WERI-Rb-1 (cell line): ENCODE measurements around the gene ANKRD12.

Experiments
- DNase-seq: peaks from one replicate; pipeline ENCODE4 v3.0.0-alpha.2; 2020
- H3K27ac ChIP-seq: fragments of 250-450 bp; sonication (Bioruptor Pico); 2 replicates; pipeline ENCODE4 v1.5.1; 2020; ENCODE audit warnings: mild to moderate bottlenecking, moderate library complexity
- H3K27me3 ChIP-seq: fragments of 250-450 bp; sonication (Bioruptor Pico); 2 replicates; pipeline ENCODE4 v1.5.1; 2021; ENCODE audit warnings: mild to moderate bottlenecking, low read depth, moderate library complexity; ENCODE audit not compliant: insufficient read depth, severe bottlenecking
- H3K36me3 ChIP-seq: fragments of 250-450 bp; sonication (Bioruptor Pico); 2 replicates; pipeline ENCODE4 v1.5.1; 2020; ENCODE audit warnings: mild to moderate bottlenecking, moderate library complexity
- H3K4me3 ChIP-seq: 2 replicates; pipeline ENCODE4 v1.5.1; 2011; ENCODE audit warnings: low read depth, mild to moderate bottlenecking, control low read depth, low read length
- H3K9me3 ChIP-seq: fragments of 250-450 bp; sonication (Bioruptor Pico); 2 replicates; pipeline ENCODE4 v1.5.1; 2021; ENCODE audit warnings: mild to moderate bottlenecking, moderate library complexity; ENCODE audit not compliant: severe bottlenecking
- CTCF ChIP-seq: IDR thresholded peaks from 2 replicates; pipeline ENCODE4 v1.5.1; 2011; ENCODE audit warnings: low read depth, mild to moderate bottlenecking, control low read depth, inconsistent platforms, low read length

ANKRD12 gene

GRCh38 chr18:9178557-9178956 lies 42.0 kb downstream of the ANKRD12 start:
- no peaks in the 10 kb centered on the region for H3K27me3 ChIP-seq

GRCh38 chr18:9181275-9181674 lies 44.7 kb downstream of the ANKRD12 start:
- DNase-seq: no peak
- peaks cover 15% of the 10 kb centered on the region for H3K36me3 ChIP-seq
- no peak overlapping the region for H3K27ac ChIP-seq
- no peaks in the 10 kb centered on the region for H3K27me3 ChIP-seq
- TF ChIP-seq CTCF: no peak
- H3K9me3 ChIP-seq: no peaks in the 10 kb centered on the region
- no peak overlapping the region for H3K4me3 ChIP-seq

More at GRCh38 chr18:9178557-9178956, 42.0 kb downstream of the ANKRD12 start:
- no peak for TF ChIP-seq CTCF
- no peak for DNase-seq
- Histone ChIP-seq H3K9me3 (no peaks in the 10 kb centered on the region), H3K27ac (no peak overlapping the region), H3K4me3 (no peak overlapping the region), H3K36me3 (peaks cover 15% of the 10 kb centered on the region)

DNA sequence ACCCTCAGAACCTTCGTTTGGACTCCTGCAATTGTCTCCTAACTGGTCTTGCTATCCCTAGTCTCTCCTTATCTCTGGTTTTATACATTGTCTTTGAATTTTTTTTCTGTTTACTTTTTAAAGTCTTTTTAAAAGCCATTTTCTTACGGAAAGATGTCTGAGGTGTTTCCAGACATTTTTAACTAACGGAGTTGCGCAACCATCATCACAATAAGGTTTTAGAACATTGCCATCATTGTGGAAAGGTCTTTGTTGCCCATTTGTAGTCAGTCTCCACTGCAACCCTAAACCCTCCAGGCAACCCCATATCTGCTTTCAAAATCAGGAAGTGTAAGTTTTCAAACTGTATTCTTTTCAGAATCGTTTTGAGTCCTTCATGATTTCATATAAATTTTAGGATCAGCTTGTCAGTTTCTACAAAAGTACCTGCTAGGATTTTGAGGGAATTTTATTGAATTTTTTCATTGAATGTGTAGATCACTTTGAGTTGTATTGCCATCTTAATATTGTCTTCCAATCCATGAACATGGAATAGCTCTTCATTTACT lies 46.3 kb downstream of the ANKRD12 start:
- DNase-seq: no peak
- Histone ChIP-seq H3K36me3 (peaks cover 12% of the 10 kb centered on the region), H3K4me3 (no peak overlapping the region), H3K9me3 (no peaks in the 10 kb centered on the region), H3K27ac (no peak overlapping the region), H3K27me3 (no peaks in the 10 kb centered on the region)
- no peak for TF ChIP-seq CTCF

DNA sequence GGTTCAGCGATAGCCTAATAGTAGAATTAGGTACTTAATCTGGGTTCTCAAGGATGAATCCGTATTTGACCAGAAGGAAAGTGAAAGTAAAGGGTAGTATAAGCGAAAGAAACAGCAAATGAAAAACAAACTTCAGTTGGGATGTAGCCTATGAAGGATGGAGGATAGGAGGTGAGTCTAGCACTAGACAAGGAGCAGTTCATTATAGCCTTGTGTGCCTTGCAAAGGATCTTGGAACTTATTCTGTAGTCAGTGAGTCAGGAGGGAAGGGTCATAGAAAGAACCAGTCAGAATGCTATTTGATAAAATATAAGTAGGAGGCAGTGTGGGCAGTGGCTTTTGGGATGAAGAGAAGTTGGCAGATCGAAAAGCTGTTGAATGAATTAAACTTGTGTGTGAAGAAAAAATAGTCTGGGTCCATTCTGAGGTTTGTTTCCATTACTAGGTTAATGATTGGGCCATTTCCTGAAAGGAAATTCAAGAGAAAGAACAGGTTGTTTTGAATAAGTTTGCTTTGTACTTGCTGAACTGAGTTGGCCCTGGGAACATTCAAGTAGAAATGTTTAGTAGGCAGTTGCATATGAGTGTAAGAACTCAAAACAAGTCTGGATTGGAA lies 48.5 kb downstream of the ANKRD12 start:
- H3K9me3 ChIP-seq: no peaks in the 10 kb centered on the region
- no peak for TF ChIP-seq CTCF
- no peaks in the 10 kb centered on the region for H3K27me3 ChIP-seq
- H3K4me3 ChIP-seq: no peak overlapping the region
- H3K27ac ChIP-seq: no peak overlapping the region
- DNase-seq: no peak
- peaks cover 26% of the 10 kb centered on the region for H3K36me3 ChIP-seq

DNA sequence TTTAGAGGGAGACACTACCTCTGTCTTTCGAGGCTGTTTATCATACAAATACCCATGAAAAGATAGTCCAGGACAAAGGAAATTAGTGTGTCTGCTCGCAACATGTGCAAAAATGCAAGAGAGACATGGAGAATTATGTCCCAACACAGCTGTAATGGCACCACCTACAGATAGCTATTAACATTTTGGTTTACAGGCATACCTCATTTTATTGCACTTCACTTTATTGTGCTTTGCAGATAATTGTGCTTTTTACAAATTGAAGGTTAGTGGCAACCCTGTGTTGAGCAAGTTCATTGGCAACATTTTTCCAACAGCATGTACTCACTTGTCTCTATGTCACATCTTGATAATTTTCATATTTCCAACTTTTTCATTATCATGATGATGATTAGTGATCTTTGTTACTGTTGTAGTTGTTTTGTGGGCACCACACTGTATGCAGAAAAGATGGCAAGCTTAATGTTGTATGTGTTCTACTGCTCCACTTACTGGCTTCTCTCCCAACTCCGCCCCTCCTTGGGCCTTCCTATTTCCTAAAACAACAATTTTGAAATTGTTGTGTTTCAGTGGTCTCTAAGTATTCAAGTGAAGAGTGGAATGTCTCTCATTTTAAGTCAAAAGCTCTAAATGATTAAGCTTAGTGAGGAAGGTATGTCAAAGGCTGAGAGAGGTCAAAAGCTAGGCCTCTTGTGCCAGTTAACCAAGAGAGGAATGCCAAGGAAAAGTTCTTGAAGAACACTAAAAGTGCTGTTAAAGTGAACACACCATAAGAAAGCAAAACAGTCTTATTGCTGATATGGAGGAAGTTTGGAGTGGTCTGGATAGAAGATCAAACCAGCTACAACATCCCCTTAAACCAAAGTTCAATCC lies 52.0 kb downstream of the ANKRD12 start:
- TF ChIP-seq CTCF: no peak
- no peak for DNase-seq
- Histone ChIP-seq H3K27ac (no peak overlapping the region), H3K27me3 (no peaks in the 10 kb centered on the region), H3K36me3 (peaks cover 19% of the 10 kb centered on the region), H3K9me3 (no peaks in the 10 kb centered on the region), H3K4me3 (no peak overlapping the region)
